ENCODE results near the gene PHLDA1.
A peak's percentile ranks its signal among the peaks of the same experiment; 100 is the strongest.

Gene PHLDA1

GRCh38 chr12:76037130-76038103 lies 5.8 kb upstream of the PHLDA1 start:
- DNase-seq (ENCODE audit: low read depth in 3 of 3), result no peak

GRCh38 chr12:76035045-76035444 lies 3.5 kb upstream of the PHLDA1 start:
- no peak for DNase-seq (ENCODE audit: low read depth in 3 of 3)

GRCh38 chr12:76033081-76034011 lies 1.8 kb upstream of the PHLDA1 start:
- DNase-seq (ENCODE audit: low read depth in 3 of 3), result no peak

GRCh38 chr12:76032043-76032981 lies 736 bp upstream of the PHLDA1 start:
- DNase-seq (ENCODE audit: low read depth in 3 of 3), result peak in 2 of 3 experiments; percentile 22

- peak in 1 of 3 experiments; percentile 13 for DNase-seq (ENCODE audit: low read depth in 3 of 3)
These were observed 529 bp downstream of the PHLDA1 start for GRCh38 chr12:76031081-76031413.

- DNase-seq (ENCODE audit: low read depth in 3 of 3), result peak; percentile 14 to 57 (median 21)
These were observed 1.1 kb downstream of the PHLDA1 start for GRCh38 chr12:76030341-76031080.

GRCh38 chr12:76029982-76030340 lies 1.6 kb downstream of the PHLDA1 start:
- peak in 1 of 3 experiments; percentile 26 for DNase-seq (ENCODE audit: low read depth in 3 of 3)

GRCh38 chr12:76028571-76029277 lies 2.9 kb downstream of the PHLDA1 start:
- DNase-seq (ENCODE audit: low read depth in 3 of 3), result no peak

GRCh38 chr12:76026643-76027063 lies 4.9 kb downstream of the PHLDA1 start:
- DNase-seq (ENCODE audit: low read depth in 3 of 3), result no peak

GRCh38 chr12:76025601-76026575 lies 5.7 kb downstream of the PHLDA1 start:
- DNase-seq (ENCODE audit: low read depth in 3 of 3), result no peak

- DNase-seq (ENCODE audit: low read depth in 3 of 3), result no peak
These were observed 6.5 kb downstream of the PHLDA1 start for GRCh38 chr12:76024942-76025600.

GRCh38 chr12:76024102-76024781 lies 7.3 kb downstream of the PHLDA1 start:
- DNase-seq (ENCODE audit: low read depth in 3 of 3), result no peak

- no peak for DNase-seq (ENCODE audit: low read depth in 3 of 3)
These were observed 8.4 kb downstream of the PHLDA1 start for GRCh38 chr12:76023069-76023690.

GRCh38 chr12:76022506-76022905 lies 9.1 kb downstream of the PHLDA1 start:
- no peak for DNase-seq (ENCODE audit: low read depth in 3 of 3)

- peak; percentile 33 to 70 (median 69) for DNase-seq (ENCODE audit: low read depth in 3 of 3)
These were observed 10.6 kb downstream of the PHLDA1 start for GRCh38 chr12:76020731-76021672.

GRCh38 chr12:76020281-76020680 lies 11.3 kb downstream of the PHLDA1 start:
- DNase-seq (ENCODE audit: low read depth in 3 of 3), result peak; percentile 46 to 76 (median 60)
